RWPE2 (cell line): ENCODE data around the gene SOCS1.

ENCODE experiments used
- ATAC-seq: fragments of 200-7000 bp; cut with Tn5 transposase; 3 replicates; pipeline ENCODE4 v1.9.1; 2021; ENCODE audit warnings: low read depth
- DNase-seq: peaks from one replicate; pipeline ENCODE4 v3.0.0-alpha.2; 2020; ENCODE audit warnings: low spot score
- H3K27ac ChIP-seq: fragments of 450-650 bp; 2 replicates; pipeline ENCODE4 v1.5.1; 2017; ENCODE audit warnings: mild to moderate bottlenecking; ENCODE audit not compliant: poor library complexity, severe bottlenecking
- H3K27me3 ChIP-seq: fragments of 250-450 bp; sonication (Bioruptor Pico); 2 replicates; pipeline ENCODE4 v1.5.1; 2021; ENCODE audit warnings: mild to moderate bottlenecking, moderate library complexity; ENCODE audit not compliant: insufficient read depth, poor library complexity, severe bottlenecking
- H3K36me3 ChIP-seq: fragments of 250-450 bp; sonication (Bioruptor Pico); 2 replicates; pipeline ENCODE4 v1.5.1; 2020; ENCODE audit warnings: low read depth, mild to moderate bottlenecking, moderate library complexity
- H3K4me1 ChIP-seq: fragments of 250-450 bp; sonication (Bioruptor Pico); 2 replicates; pipeline ENCODE4 v1.5.1; 2021; ENCODE audit warnings: mild to moderate bottlenecking, moderate library complexity; ENCODE audit not compliant: insufficient read depth, poor library complexity, severe bottlenecking
- H3K4me3 ChIP-seq: fragments of 250-450 bp; sonication (Bioruptor Pico); 2 replicates; pipeline ENCODE4 v1.5.1; 2021; ENCODE audit warnings: mild to moderate bottlenecking, moderate library complexity; ENCODE audit not compliant: severe bottlenecking
- H3K9me3 ChIP-seq: fragments of 250-450 bp; sonication (Bioruptor Pico); 2 replicates; pipeline ENCODE4 v1.5.1; 2021; ENCODE audit warnings: mild to moderate bottlenecking, moderate library complexity; ENCODE audit not compliant: severe bottlenecking
- CTCF ChIP-seq: fragments of 450-650 bp; IDR thresholded peaks from one replicate; pipeline ENCODE4 v1.5.1; 2017; ENCODE audit warnings: mild to moderate bottlenecking, moderate library complexity; ENCODE audit not compliant: poor library complexity, severe bottlenecking

Gene SOCS1

DNA sequence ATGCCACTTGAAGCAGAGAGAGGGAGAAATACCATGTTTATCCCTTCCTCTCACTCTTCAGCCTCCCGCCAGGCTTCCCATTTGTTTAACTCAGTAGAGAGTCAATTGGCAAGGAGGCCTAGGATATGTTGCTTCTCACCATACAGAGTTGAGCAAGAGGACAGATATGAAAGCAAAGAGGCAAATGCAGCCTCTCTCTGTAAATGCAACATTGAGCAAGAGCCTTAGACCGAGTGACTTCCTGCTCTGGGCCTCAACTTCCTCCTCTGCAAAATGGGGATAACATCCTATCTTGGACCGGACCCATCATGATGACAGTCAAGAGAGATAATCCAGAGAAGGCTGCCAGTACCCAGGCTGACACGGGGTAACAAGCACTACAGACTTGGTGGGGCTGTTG, 36.8 kb downstream of the SOCS1 start:
- Histone ChIP-seq H3K4me3 (no peak overlapping the region), H3K27ac (no peak overlapping the region), H3K27me3 (no peaks in the 10 kb centered on the region), H3K4me1 (no peaks in the 10 kb centered on the region), H3K9me3 (peaks cover 3% of the 10 kb centered on the region), H3K36me3 (no peaks in the 10 kb centered on the region)
- DNase-seq (no peak), ATAC-seq (no peak)
- TF ChIP-seq CTCF, result no peak

GRCh38 chr16:11218604-11218962, 37.4 kb downstream of the SOCS1 start:
- Histone ChIP-seq H3K9me3 (peaks cover 3% of the 10 kb centered on the region), H3K4me3 (no peak overlapping the region), H3K27ac (no peak overlapping the region), H3K36me3 (no peaks in the 10 kb centered on the region), H3K27me3 (no peaks in the 10 kb centered on the region), H3K4me1 (no peaks in the 10 kb centered on the region)
- DNase-seq (no peak), ATAC-seq (no peak)
- peak; percentile 28 for TF ChIP-seq CTCF

DNA sequence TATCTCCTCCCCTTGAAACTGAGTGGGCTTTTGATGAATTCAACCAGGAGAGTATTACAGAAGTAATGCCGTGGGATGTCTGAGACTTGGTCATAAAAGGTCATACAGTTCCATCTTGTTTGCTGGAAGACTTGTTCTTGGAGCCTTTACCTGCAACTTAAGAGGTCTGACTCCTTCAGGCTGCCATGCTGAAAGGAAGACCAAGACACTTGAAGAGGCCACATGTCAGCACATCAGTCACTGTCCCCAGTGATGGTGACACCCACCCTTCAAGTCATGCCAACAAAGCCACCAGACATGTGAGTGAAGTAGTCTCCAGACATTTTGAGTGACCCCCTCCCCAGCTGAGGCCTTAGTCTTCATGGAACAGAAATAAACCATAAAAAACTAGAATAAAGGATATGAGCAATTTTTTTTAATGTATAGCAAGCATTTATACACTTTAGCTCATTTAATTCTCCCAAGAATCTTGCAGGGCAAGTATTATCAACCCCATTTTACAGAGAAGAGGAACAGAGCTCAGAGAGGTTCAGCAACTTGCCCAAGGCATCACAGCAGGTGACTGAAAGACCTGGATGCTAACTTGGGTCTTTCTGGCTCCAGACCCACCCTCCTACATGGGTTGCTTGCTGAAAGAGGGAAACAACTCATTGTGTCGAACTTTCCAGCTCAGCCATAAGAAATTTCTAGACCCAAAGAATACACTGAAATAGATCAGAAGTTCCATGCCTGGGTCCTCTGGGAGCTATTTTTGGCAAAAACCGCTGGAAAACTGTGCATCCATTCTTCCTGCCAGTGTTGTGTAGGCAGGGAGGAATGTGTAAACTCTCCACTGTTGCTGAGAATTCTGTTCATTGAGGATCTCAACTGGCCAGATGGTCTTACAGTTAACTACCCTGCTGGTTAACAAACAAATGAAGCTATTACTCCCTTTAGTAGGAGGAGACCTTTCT, 38.1 kb downstream of the SOCS1 start:
- no peak for TF ChIP-seq CTCF
- DNase-seq (no peak), ATAC-seq (no peak)
- H3K4me3 ChIP-seq, result no peak overlapping the region
- no peaks in the 10 kb centered on the region for H3K4me1 ChIP-seq
- H3K27ac ChIP-seq, result no peak overlapping the region
- H3K9me3 ChIP-seq, result peaks cover 3% of the 10 kb centered on the region
- H3K27me3 ChIP-seq, result no peaks in the 10 kb centered on the region
- H3K36me3 ChIP-seq, result no peaks in the 10 kb centered on the region

- ATAC-seq, result no peak
These were observed 40.0 kb downstream of the SOCS1 start for GRCh38 chr16:11215935-11216556.

More at GRCh38 chr16:11215935-11216556, 40.0 kb downstream of the SOCS1 start:
- DNase-seq, result no peak
- H3K4me3 ChIP-seq, result no peak overlapping the region
- no peaks in the 10 kb centered on the region for H3K4me1 ChIP-seq
- no peaks in the 10 kb centered on the region for H3K36me3 ChIP-seq
- no peak overlapping the region for H3K27ac ChIP-seq
- H3K27me3 ChIP-seq, result no peaks in the 10 kb centered on the region
- TF ChIP-seq CTCF, result no peak
- H3K9me3 ChIP-seq, result peaks cover 3% of the 10 kb centered on the region
